GM12878 (cell line): ENCODE results near the gene OTOS. TPM values are rescaled to one million over a fixed set of nuclear protein-coding genes. Genes with fewer than 3 reads are reported as not detected.

Experiments
- ATAC-seq: fragments of 200-7000 bp; cut with Tn5 transposase; 3 replicates; pipeline ENCODE4 v1.9.1; 2020; ENCODE audit warnings: mild to moderate bottlenecking, moderate library complexity
- BruUV-seq: library from RNA; stranded (reverse); fragments of 400-500 nt; replicated peaks from 2 replicates; lab custom pipeline; 2021; lab: Mats Ljungman, UMichigan
- CTCF ChIA-PET: fragments of 300-600 bp; sonication (Branson Sonifier 250); formaldehyde crosslinking; extraction: SDS; loops from one replicate; lab custom pipeline; 2021; ENCODE audit warnings: inconsistent platforms; lab: Yijun Ruan, JAX
- POLR2A ChIA-PET: fragments of 350-600 bp; formaldehyde crosslinking; extraction: SDS; loops from one replicate; lab custom pipeline; 2021; ENCODE audit warnings: inconsistent platforms; lab: Charles Lee
- RAD21 ChIA-PET: fragments of 300-600 bp; sonication (Branson Sonifier 250); formaldehyde crosslinking; loops from one replicate; lab custom pipeline; 2023; ENCODE audit warnings: antibody characterized with exemption; ENCODE audit not compliant: unreplicated experiment; lab: Charles Lee
- SMC1A ChIA-PET: fragments of 300-600 bp; sonication (Branson Sonifier 250); formaldehyde crosslinking; loops from one replicate; lab custom pipeline; 2023; ENCODE audit not compliant: unreplicated experiment, uncharacterized antibody; lab: Charles Lee
- DNase-seq: peaks from one replicate; pipeline ENCODE4 v3.0.0-alpha.2; 2011; ENCODE audit warnings: low read depth, low spot score
- FAIRE-seq: peaks from 3 replicates; lab custom pipeline; 2011; peaks lifted over from hg19 to GRCh38; lab: Jason Lieb, UNC
- H2AFZ ChIP-seq: 2 replicates; pipeline ENCODE4 v1.6.0; 2011; ENCODE audit warnings: low read depth, low read length, control low read depth; ENCODE audit not compliant: control insufficient read depth
- H3K27ac ChIP-seq: 2 replicates; pipeline ENCODE4 v1.5.1; 2011; ENCODE audit warnings: control low read depth; ENCODE audit not compliant: control insufficient read depth, insufficient read depth
- H3K27me3 ChIP-seq, 2 experiments: replicated peaks in 1 of 2; 2 replicates each; pipeline versions ENCODE4 v1.6.0 to v1.6.1; 2011; ENCODE audit warnings: low read length in 1 of 2; ENCODE audit not compliant: control insufficient read depth in 2 of 2, insufficient read depth in 2 of 2
- H3K36me3 ChIP-seq, 2 experiments: 2 replicates each; pipeline ENCODE4 v1.5.1; 2011; ENCODE audit warnings: low read length in 1 of 2; ENCODE audit not compliant: control insufficient read depth in 2 of 2, insufficient read depth in 2 of 2
- H3K4me1 ChIP-seq: 2 replicates; pipeline ENCODE4 v1.6.1; 2011; ENCODE audit warnings: mild to moderate bottlenecking, low read length, moderate library complexity, mixed read lengths; ENCODE audit not compliant: control insufficient read depth, insufficient read depth
- H3K4me2 ChIP-seq: 2 replicates; pipeline ENCODE4 v1.6.0; 2011; ENCODE audit warnings: control low read depth; ENCODE audit not compliant: control insufficient read depth, insufficient read depth
- H3K4me3 ChIP-seq: fragments of 200-600 bp; sonication (generic); 2 replicates; pipeline ENCODE4 v1.5.1; 2016
- H3K79me2 ChIP-seq: 2 replicates; pipeline ENCODE4 v1.6.0; 2011; ENCODE audit warnings: low read length; ENCODE audit not compliant: control insufficient read depth, insufficient read depth
- H3K9ac ChIP-seq: 2 replicates; pipeline ENCODE4 v1.8.0; 2011; ENCODE audit warnings: low read length, control low read depth, mixed read lengths; ENCODE audit not compliant: control insufficient read depth, insufficient read depth
- H3K9me3 ChIP-seq: replicated peaks from 3 replicates; pipeline ENCODE4 v1.5.1; 2011; ENCODE audit warnings: mild to moderate bottlenecking, low read length; ENCODE audit not compliant: control insufficient read depth, insufficient read depth
- H4K20me1 ChIP-seq: 2 replicates; pipeline ENCODE4 v1.6.0; 2011; ENCODE audit not compliant: control insufficient read depth, insufficient read depth
- CEBPB ChIP-seq, 2 experiments: fragments of 150-350 bp in 1 of 2; IDR thresholded peaks; 2 replicates each; pipeline ENCODE4 v1.6.1; 2012 to 2014; ENCODE audit warnings: low read depth in 2 of 2, low read length in 2 of 2, borderline replicate concordance in 1 of 2, inconsistent platforms in 1 of 2
- POLR2AphosphoS5 ChIP-seq: IDR thresholded peaks from 2 replicates; pipeline ENCODE4 v1.6.1; 2011; ENCODE audit warnings: mild to moderate bottlenecking, low read length, inconsistent platforms
- WRNIP1 ChIP-seq: IDR thresholded peaks from 2 replicates; pipeline ENCODE4 v1.6.1; 2011; ENCODE audit warnings: low read depth, low read length, improper control_type of control experiment, borderline replicate concordance
- WGBS: methylation state at CpG from one replicate; pipeline ENCODE4 v1.1.6; 2016; ENCODE audit warnings: low lambda C conversion rate; ENCODE audit not compliant: insufficient replicate concordance, insufficient coverage; ENCODE audit errors: missing lambda C conversion rate; 5-methylcytosine and 5-hydroxymethylcytosine counted together
- in situ Hi-C: fragments of 300-500 bp; cut with MboI; formaldehyde crosslinking; loops from 9 replicates; pipeline ENCODE4 v1.14.3; 2018; ENCODE audit warnings: mixed read lengths
- intact Hi-C: fragments of 100-400 bp; cut with micrococcal nuclease; formaldehyde crosslinking; loops from one replicate; pipeline ENCODE4 v1.14.2; 2022; ENCODE audit not compliant: unreplicated experiment
- polyA plus RNA-seq, 11 experiments: library from polyadenylated mRNA; depleted of rRNA in 4 of 11; unstranded in 6 of 11; stranded (reverse) in 5 of 11; fragments of >200 nt; fragmentation: Nextera tagmentation in 4 of 11; fragmentation: Illumina TruSeq in 1 of 11; extraction: Ambion mirVana in 4 of 11; extraction: Trizol in 1 of 11; gene quantifications; 1 replicate in 1 of 11; 2 replicates in 10 of 11; pipeline versions ENCODE4 v1.2.1 to v1.2.3, GENCODE V29; 2011 to 2016; ENCODE audit warnings: inconsistent platforms in 2 of 11, missing spikeins in 2 of 11, low read depth in 1 of 11
- total RNA-seq, 4 experiments: library from RNA; depleted of rRNA in 3 of 4; stranded (reverse); fragments of >200 nt in 3 of 4; fragmentation: Illumina TruSeq in 1 of 4; extraction: Trizol in 1 of 4; gene quantifications; 2 replicates each; pipeline versions ENCODE4 v1.2.1 to v1.2.3, GENCODE V29; 2013 to 2021
- TF ChIP-seq, protein P1 (sequence below): IDR thresholded peaks from 2 replicates; pipeline ENCODE4 v1.6.1; 2011; ENCODE audit warnings: mild to moderate bottlenecking, low read depth, low read length, moderate library complexity; ENCODE audit not compliant: insufficient replicate concordance
- TF ChIP-seq, protein P2 (sequence below): IDR thresholded peaks from 2 replicates; pipeline ENCODE4 v1.6.1; 2011; ENCODE audit warnings: borderline replicate concordance, low read depth, mild to moderate bottlenecking, moderate library complexity, low read length; ENCODE audit not compliant: insufficient read depth, poor library complexity, severe bottlenecking
- TF ChIP-seq, protein P3 (sequence below), 3 experiments: IDR thresholded peaks in 2 of 3; conservative IDR thresholded peaks in 1 of 3; 2 replicates each; pipeline ENCODE4 v1.5.1; 2011; ENCODE audit warnings: low read depth in 3 of 3, low read length in 3 of 3, mild to moderate bottlenecking in 3 of 3, control low read depth in 2 of 3, moderate library complexity in 2 of 3, inconsistent platforms in 1 of 3, mixed read lengths in 1 of 3; ENCODE audit not compliant: control insufficient read depth in 2 of 3, insufficient read depth in 1 of 3; ENCODE audit errors: extremely low read depth in 1 of 3
- TF ChIP-seq, protein P4 (sequence below): IDR thresholded peaks from 2 replicates; pipeline ENCODE4 v1.6.1; 2012; ENCODE audit warnings: low read depth, low read length, improper control_type of control experiment

Gene OTOS
- total and polyA plus RNA-seq, 10 of the 15 experiments (the other 5 are each of a cell fraction or from before 2014, with no cell fraction given) = not detected

DNA sequence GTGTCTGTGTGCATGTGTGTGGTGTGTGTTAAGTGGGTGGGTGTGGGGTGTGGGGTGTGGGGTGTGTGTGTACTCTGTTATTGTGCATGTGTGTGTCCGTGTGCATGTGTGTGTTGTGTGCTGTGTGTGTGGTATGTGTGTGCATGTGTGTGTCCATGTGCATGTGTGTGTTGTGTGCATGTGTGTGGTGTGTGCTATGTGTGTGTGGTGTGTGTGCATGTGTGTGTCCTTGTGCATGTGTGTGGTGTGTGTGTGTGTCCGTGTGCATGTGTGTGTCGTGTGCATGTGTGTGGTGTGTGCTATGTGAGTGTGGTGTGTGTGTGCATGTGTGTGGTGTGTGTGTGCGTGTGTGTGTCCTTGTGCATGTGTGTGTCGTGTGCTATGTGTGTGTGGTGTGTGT lies 6.9 kb upstream of the OTOS start:
- 53% methylated on average over 5 of the region's 5 CpGs for WGBS
- ChIA-PET RAD21 (no interaction called here), CTCF (no interaction called here), SMC1A (no interaction called here), POLR2A (no interaction called here)
- Histone ChIP-seq H3K27ac (no peak overlapping the region), H3K4me3 (no peak overlapping the region), H3K27me3 (no peaks in the 10 kb centered on the region), H3K36me3 (no peaks in the 10 kb centered on the region), H2AFZ (no peak overlapping the region), H4K20me1 (no peaks in the 10 kb centered on the region), H3K9ac (no peak overlapping the region), H3K4me2 (no peak overlapping the region), H3K4me1 (no peaks in the 10 kb centered on the region), H3K9me3 (no peaks in the 10 kb centered on the region; the same call in 2 of the 3 replicates), H3K79me2 (no peaks in the 10 kb centered on the region)
- intact Hi-C loops (loop anchor here (10.0 kb wide), 1 partner anchor 1113 kb away; no protein-coding TSS in a partner anchor), in situ Hi-C loops (loop anchor here (10.0 kb wide), 1 partner anchor 1113 kb away; no protein-coding TSS in a partner anchor)
- no TSS peak for BruUV-seq
- ATAC-seq (no peak), DNase-seq (no peak), FAIRE-seq (peak; percentile 69)
- TF ChIP-seq WRNIP1 = no peak

DNA sequence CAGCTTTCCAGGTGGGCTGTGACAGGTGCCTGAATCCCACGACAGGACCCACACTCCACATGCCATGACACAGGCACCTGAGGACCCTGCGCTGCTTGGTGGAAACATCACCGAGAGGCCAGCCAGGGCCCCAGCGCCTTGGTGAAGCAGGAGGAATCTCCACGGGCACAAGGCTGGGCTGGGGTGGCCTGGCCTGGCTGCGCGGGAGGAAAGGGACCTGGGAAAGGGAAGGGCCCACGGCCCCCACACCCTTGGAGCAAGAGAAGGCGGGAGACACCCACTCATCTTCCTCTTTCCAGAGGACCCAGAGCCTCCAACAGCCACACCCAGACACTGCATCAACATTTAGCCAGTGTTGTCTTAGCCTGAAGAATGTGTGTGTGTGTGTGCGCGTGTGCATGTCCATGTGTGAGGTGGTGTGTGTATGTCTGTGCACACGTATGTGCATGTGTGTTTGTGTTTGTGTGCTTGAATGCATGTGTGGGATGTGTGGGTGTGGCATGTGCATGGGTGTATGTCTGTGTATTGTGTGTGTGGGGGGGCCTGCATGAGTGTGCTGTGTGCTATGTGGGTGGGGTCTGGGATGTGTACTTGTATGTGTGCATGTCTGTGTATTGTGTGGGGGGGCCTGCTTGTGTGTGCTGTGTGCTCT lies 6.3 kb upstream of the OTOS start:
- POLR2A ChIA-PET = no interaction called here
- SMC1A ChIA-PET = no interaction called here

More for the DNA sequence above, 6.3 kb upstream of the OTOS start:
- TF ChIP-seq, protein P1, sequence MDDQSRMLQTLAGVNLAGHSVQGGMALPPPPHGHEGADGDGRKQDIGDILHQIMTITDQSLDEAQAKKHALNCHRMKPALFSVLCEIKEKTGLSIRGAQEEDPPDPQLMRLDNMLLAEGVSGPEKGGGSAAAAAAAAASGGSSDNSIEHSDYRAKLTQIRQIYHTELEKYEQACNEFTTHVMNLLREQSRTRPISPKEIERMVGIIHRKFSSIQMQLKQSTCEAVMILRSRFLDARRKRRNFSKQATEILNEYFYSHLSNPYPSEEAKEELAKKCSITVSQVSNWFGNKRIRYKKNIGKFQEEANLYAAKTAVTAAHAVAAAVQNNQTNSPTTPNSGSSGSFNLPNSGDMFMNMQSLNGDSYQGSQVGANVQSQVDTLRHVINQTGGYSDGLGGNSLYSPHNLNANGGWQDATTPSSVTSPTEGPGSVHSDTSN = no peak
- no peak for TF ChIP-seq POLR2AphosphoS5
- TF ChIP-seq, protein P2, sequence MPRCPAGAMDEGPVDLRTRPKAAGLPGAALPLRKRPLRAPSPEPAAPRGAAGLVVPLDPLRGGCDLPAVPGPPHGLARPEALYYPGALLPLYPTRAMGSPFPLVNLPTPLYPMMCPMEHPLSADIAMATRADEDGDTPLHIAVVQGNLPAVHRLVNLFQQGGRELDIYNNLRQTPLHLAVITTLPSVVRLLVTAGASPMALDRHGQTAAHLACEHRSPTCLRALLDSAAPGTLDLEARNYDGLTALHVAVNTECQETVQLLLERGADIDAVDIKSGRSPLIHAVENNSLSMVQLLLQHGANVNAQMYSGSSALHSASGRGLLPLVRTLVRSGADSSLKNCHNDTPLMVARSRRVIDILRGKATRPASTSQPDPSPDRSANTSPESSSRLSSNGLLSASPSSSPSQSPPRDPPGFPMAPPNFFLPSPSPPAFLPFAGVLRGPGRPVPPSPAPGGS = no peak
- TF ChIP-seq CEBPB (IDR thresholded peaks at IDR 0.05; ENCODE audit: borderline replicate concordance in 1 of 2, low read depth in 2 of 2, low read length in 2 of 2) = no peak
- TF ChIP-seq, protein P3, sequence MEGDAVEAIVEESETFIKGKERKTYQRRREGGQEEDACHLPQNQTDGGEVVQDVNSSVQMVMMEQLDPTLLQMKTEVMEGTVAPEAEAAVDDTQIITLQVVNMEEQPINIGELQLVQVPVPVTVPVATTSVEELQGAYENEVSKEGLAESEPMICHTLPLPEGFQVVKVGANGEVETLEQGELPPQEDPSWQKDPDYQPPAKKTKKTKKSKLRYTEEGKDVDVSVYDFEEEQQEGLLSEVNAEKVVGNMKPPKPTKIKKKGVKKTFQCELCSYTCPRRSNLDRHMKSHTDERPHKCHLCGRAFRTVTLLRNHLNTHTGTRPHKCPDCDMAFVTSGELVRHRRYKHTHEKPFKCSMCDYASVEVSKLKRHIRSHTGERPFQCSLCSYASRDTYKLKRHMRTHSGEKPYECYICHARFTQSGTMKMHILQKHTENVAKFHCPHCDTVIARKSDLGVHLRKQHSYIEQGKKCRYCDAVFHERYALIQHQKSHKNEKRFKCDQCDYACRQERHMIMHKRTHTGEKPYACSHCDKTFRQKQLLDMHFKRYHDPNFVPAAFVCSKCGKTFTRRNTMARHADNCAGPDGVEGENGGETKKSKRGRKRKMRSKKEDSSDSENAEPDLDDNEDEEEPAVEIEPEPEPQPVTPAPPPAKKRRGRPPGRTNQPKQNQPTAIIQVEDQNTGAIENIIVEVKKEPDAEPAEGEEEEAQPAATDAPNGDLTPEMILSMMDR (IDR thresholded peaks at IDR 0.05 in 2 of 3, conservative IDR thresholded peaks at IDR 0.05 in 1 of 3; ENCODE audit: control insufficient read depth in 2 of 3, extremely low read depth in 1 of 3, insufficient read depth in 1 of 3, low read depth in 3 of 3, low read length in 3 of 3) = no peak
- TF ChIP-seq, protein P4, sequence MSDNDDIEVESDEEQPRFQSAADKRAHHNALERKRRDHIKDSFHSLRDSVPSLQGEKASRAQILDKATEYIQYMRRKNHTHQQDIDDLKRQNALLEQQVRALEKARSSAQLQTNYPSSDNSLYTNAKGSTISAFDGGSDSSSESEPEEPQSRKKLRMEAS = no peak
- WGBS = 56% methylated on average over 12 of the region's 12 CpGs
- Histone ChIP-seq H3K4me3 (no peak overlapping the region), H3K27ac (no peak overlapping the region), H3K27me3 (peaks cover 0 to under 1% of the 10 kb centered on the region in 2 experiments; a peak in 2 of 4 replicates), H3K9ac (no peak overlapping the region), H3K79me2 (no peaks in the 10 kb centered on the region), H3K9me3 (no peaks in the 10 kb centered on the region; the same call in 2 of the 3 replicates), H3K36me3 (no peaks in the 10 kb centered on the region), H4K20me1 (no peaks in the 10 kb centered on the region), H3K4me2 (no peak overlapping the region), H3K4me1 (no peaks in the 10 kb centered on the region), H2AFZ (no peak overlapping the region)
- CTCF ChIA-PET = interaction anchor here (6.1 kb wide), 1 partner anchor 86 kb away, joined by 78 read pairs; no protein-coding TSS in a partner anchor
- in situ Hi-C loops (loop anchor here (10.0 kb wide), 1 partner anchor 1112 kb away; no protein-coding TSS in a partner anchor), intact Hi-C loops (loop anchor here (10.0 kb wide), 1 partner anchor 1112 kb away; no protein-coding TSS in a partner anchor)
- no TSS peak for BruUV-seq
- DNase-seq (no peak), FAIRE-seq (no peak), ATAC-seq (no peak)
- RAD21 ChIA-PET = no interaction called here
